GM23338 (cell line): Measurements from ENCODE around the gene WEE2. TPM values are rescaled to one million over a fixed set of nuclear protein-coding genes. Genes with fewer than 3 reads are reported as not detected.

Experiments
- ATAC-seq: fragments of 200-7000 bp; cut with Tn5 transposase; 3 replicates; pipeline ENCODE4 v1.9.1; 2020
- DNase-seq: peaks from one replicate; pipeline ENCODE4 v3.0.0-alpha.2; 2015; ENCODE audit warnings: low spot score
- H2AFZ ChIP-seq: fragments of 200-600 bp; sonication (generic); 2 replicates; pipeline ENCODE4 v1.8.0; 2016; ENCODE audit warnings: antibody characterized with exemption, mild to moderate bottlenecking, moderate library complexity
- H3F3A ChIP-seq: fragments of 200-600 bp; sonication (generic); replicated peaks from 2 replicates; pipeline ENCODE4 v1.8.0; 2017; ENCODE audit warnings: antibody characterized with exemption, mixed run types, low read depth
- H3K27ac ChIP-seq: fragments of 200-600 bp; sonication (generic); 2 replicates; pipeline ENCODE4 v1.6.1; 2016; ENCODE audit warnings: low read depth
- H3K27me3 ChIP-seq: fragments of 200-600 bp; sonication (generic); 2 replicates; pipeline ENCODE4 v1.8.0; 2016; ENCODE audit warnings: mild to moderate bottlenecking, mixed run types, moderate library complexity; ENCODE audit not compliant: insufficient read depth
- H3K36me3 ChIP-seq: fragments of 200-600 bp; sonication (generic); 2 replicates; pipeline ENCODE4 v1.8.0; 2016; ENCODE audit warnings: mild to moderate bottlenecking; ENCODE audit not compliant: insufficient read depth
- H3K4me1 ChIP-seq: fragments of 200-600 bp; sonication (generic); 2 replicates; pipeline ENCODE4 v1.8.0; 2016; ENCODE audit warnings: mild to moderate bottlenecking, moderate library complexity; ENCODE audit not compliant: insufficient read depth
- H3K4me2 ChIP-seq: fragments of 200-600 bp; sonication (generic); 2 replicates; pipeline ENCODE4 v1.7.1; 2017; ENCODE audit warnings: mixed run types
- H3K4me3 ChIP-seq: fragments of 200-600 bp; sonication (generic); 2 replicates; pipeline ENCODE4 v1.6.1; 2016; ENCODE audit warnings: mixed run types
- H3K79me2 ChIP-seq: fragments of 200-600 bp; sonication (generic); replicated peaks from 2 replicates; pipeline ENCODE4 v1.8.0; 2017; ENCODE audit warnings: mild to moderate bottlenecking; ENCODE audit not compliant: insufficient read depth
- H3K9me2 ChIP-seq: fragments of 200-600 bp; sonication (generic); 2 replicates; pipeline ENCODE4 v1.8.0; 2017; ENCODE audit not compliant: insufficient read depth
- H4K20me1 ChIP-seq: fragments of 200-600 bp; sonication (generic); replicated peaks from 2 replicates; pipeline ENCODE4 v1.8.0; 2017; ENCODE audit warnings: mild to moderate bottlenecking; ENCODE audit not compliant: insufficient read depth
- H3K27ac Mint-ChIP-seq: 2 replicates; pipeline ENCODE4 v1.8.0; 2020; ENCODE audit warnings: inconsistent platforms, mild to moderate bottlenecking, moderate library complexity, mixed read lengths
- H3K27me3 Mint-ChIP-seq: 3 replicates; pipeline ENCODE4 v1.8.0; 2022; ENCODE audit warnings: low read depth, mild to moderate bottlenecking, moderate library complexity, mixed read lengths, inconsistent platforms; ENCODE audit not compliant: insufficient read depth, poor library complexity
- H3K36me3 Mint-ChIP-seq: 3 replicates; pipeline ENCODE4 v1.8.0; 2021; ENCODE audit warnings: low read depth, mild to moderate bottlenecking, inconsistent platforms, moderate library complexity, mixed read lengths
- H3K4me1 Mint-ChIP-seq: 3 replicates; pipeline ENCODE4 v1.8.0; 2020; ENCODE audit warnings: mild to moderate bottlenecking, inconsistent platforms, mixed read lengths
- H3K4me3 Mint-ChIP-seq: 3 replicates; pipeline ENCODE4 v1.8.0; 2021; ENCODE audit warnings: moderate library complexity, mild to moderate bottlenecking, inconsistent platforms, mixed read lengths
- H3K9me3 Mint-ChIP-seq: 3 replicates; pipeline ENCODE4 v1.8.0; 2020; ENCODE audit warnings: moderate library complexity, mild to moderate bottlenecking, inconsistent platforms, mixed read lengths
- CREB1 ChIP-seq: fragments of 250-450 bp; sonication (Bioruptor Pico); IDR thresholded peaks from 2 replicates; pipeline ENCODE4 v1.5.0; 2020; ENCODE audit warnings: low read depth, mild to moderate bottlenecking, moderate library complexity
- EZH2 ChIP-seq: fragments of 200-600 bp; sonication (generic); IDR thresholded peaks from one replicate; pipeline ENCODE4 v1.8.0; 2017; ENCODE audit warnings: antibody characterized with exemption, mild to moderate bottlenecking, low read depth; ENCODE audit not compliant: unreplicated experiment
- EZH2phosphoT487 ChIP-seq: fragments of 200-600 bp; sonication (generic); IDR thresholded peaks from one replicate; pipeline ENCODE4 v1.8.1; 2018; ENCODE audit warnings: antibody characterized with exemption; ENCODE audit not compliant: unreplicated experiment
- JUNB ChIP-seq: IDR thresholded peaks from one replicate; pipeline ENCODE4 v1.6.1; 2016; ENCODE audit warnings: antibody characterized with exemption; ENCODE audit not compliant: unreplicated experiment
- NANOG ChIP-seq: IDR thresholded peaks from 2 replicates; pipeline ENCODE4 v1.6.1; 2016; ENCODE audit warnings: antibody characterized with exemption, borderline replicate concordance
- POLR2AphosphoS5 ChIP-seq: IDR thresholded peaks from 2 replicates; pipeline ENCODE4 v1.6.1; 2016; ENCODE audit warnings: antibody characterized with exemption, low read depth
- STAT1 ChIP-seq: IDR thresholded peaks from one replicate; pipeline ENCODE4 v1.6.1; 2016; ENCODE audit warnings: antibody characterized with exemption; ENCODE audit not compliant: unreplicated experiment
- ZNF114 ChIP-seq: fragments of 250-450 bp; sonication (Bioruptor Pico); IDR thresholded peaks from 2 replicates; pipeline ENCODE4 v1.5.0; 2020; ENCODE audit warnings: mild to moderate bottlenecking, moderate library complexity
- ZNF331 ChIP-seq: fragments of 250-450 bp; sonication (Bioruptor Pico); IDR thresholded peaks from 2 replicates; pipeline ENCODE4 v1.5.0; 2020; ENCODE audit warnings: low read depth, mild to moderate bottlenecking, moderate library complexity
- polyA plus RNA-seq: library from polyadenylated mRNA; unstranded; fragments of >200 nt; fragmentation: Nextera tagmentation; extraction: Ambion mirVana; gene quantifications from 2 replicates; pipeline ENCODE4 v1.2.1, GENCODE V29; 2016
- total RNA-seq: library from RNA; depleted of rRNA; stranded (reverse); fragments of >200 nt; shearing (Covaris generic); gene quantifications from 2 replicates; pipeline ENCODE4 v1.2.3, GENCODE V29; 2014
- TF ChIP-seq, protein P1 (sequence below): IDR thresholded peaks from one replicate; pipeline ENCODE4 v1.6.1; 2018; ENCODE audit warnings: antibody characterized with exemption; ENCODE audit not compliant: unreplicated experiment
- TF ChIP-seq, protein P2 (sequence below), 2 experiments: fragments of 200-600 bp in 1 of 2; sonication (generic) in 1 of 2; conservative IDR thresholded peaks; 2 replicates each; pipeline versions ENCODE4 v1.5.1 to v1.6.1; 2016 to 2017; ENCODE audit warnings: antibody characterized with exemption in 2 of 2, low read depth in 2 of 2, mild to moderate bottlenecking in 2 of 2, moderate library complexity in 1 of 2
- TF ChIP-seq, protein P3 (sequence below): fragments of 250-450 bp; sonication (Bioruptor Pico); IDR thresholded peaks from 2 replicates; pipeline ENCODE4 v1.5.0; 2020; ENCODE audit warnings: mild to moderate bottlenecking, moderate library complexity
- TF ChIP-seq, protein P4 (sequence below): IDR thresholded peaks from 2 replicates; pipeline ENCODE4 v1.6.1; 2016; ENCODE audit warnings: antibody characterized with exemption

WEE2 gene
- total and polyA plus RNA-seq, 2 experiments from 2014 or later, result not detected

DNA sequence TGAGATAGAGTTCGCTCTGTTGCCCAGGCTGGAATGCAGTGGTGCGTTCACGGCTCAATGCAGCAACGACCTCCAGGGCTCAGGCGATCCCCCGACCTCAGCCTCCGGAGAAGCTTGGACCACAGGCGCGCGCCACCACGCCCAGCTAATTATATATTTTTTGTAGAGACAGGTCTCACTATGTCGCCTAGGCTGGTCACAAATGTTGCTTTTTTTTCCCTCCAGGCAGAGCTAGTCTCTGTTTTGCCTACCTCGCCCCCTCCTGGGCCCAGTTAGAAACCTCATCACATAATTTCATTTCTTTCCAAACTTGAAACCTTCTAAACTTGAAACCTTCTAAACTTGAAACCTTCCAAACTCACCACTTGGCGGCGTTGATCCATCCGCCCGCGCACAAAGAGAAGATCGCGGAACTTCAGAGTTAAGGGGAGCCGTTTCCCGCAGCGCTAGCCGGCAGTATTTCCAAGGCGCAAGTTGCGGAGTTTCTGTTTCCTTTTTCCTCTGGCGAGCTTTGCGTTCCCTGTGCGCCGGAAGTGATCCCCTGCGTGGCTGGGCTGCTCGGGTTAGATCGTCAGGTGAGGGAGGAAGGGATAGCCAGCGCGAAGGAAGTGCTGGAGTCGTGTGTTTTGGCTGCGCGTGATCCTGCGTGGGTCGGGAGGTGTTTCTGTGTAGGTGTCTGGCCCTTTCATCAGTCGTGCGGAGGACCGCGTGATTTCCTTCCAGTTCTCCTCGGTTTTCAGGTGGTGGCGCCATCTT, 29.9 kb downstream of the WEE2 start, which contains the start of gene SSBP1:
Gene SSBP1 (plus strand): TSS at position 523 of the 756 bp plus-strand sequence. CDS start 809 bp downstream, outside the sequence.
- H4K20me1 ChIP-seq, result peaks cover 10% of the 10 kb centered on the region
- Mint-ChIP-seq H3K4me1 (peaks cover 17% of the 10 kb centered on the region), H3K4me3 (peak within 1 kb of the TSS; percentile 99), H3K27me3 (peaks cover 4% of the 10 kb centered on the region), H3K9me3 (no peaks in the 10 kb centered on the region), H3K27ac (peak within 1 kb of the TSS; percentile 99), H3K36me3 (peaks cover 39% of the 10 kb centered on the region)
- H3K27me3 ChIP-seq, result no peaks in the 10 kb centered on the region
- ATAC-seq, result peak; percentile 93
- peak within 1 kb of the TSS; percentile 73 for H2AFZ ChIP-seq
- no peaks in the 10 kb centered on the region for H3K9me2 ChIP-seq
- H3K4me3 ChIP-seq, result peak within 1 kb of the TSS; percentile 63
- H3K4me1 ChIP-seq, result peaks cover 8% of the 10 kb centered on the region
- peak within 1 kb of the TSS; percentile 90 for H3K27ac ChIP-seq
- TF ChIP-seq POLR2AphosphoS5 (peak; percentile 96), ZNF331 (peak; percentile 43; the same call in 1 of the 2 replicates), NANOG (peak; percentile 53; the same call in 1 of the 2 replicates), JUNB (no peak), STAT1 (peak; percentile 58), ZNF114 (peak; percentile 81), EZH2phosphoT487 (no peak), CREB1 (CRISPR knock-in tag) (peak; percentile 90), EZH2 (no peak)
- TF ChIP-seq, protein P1, sequence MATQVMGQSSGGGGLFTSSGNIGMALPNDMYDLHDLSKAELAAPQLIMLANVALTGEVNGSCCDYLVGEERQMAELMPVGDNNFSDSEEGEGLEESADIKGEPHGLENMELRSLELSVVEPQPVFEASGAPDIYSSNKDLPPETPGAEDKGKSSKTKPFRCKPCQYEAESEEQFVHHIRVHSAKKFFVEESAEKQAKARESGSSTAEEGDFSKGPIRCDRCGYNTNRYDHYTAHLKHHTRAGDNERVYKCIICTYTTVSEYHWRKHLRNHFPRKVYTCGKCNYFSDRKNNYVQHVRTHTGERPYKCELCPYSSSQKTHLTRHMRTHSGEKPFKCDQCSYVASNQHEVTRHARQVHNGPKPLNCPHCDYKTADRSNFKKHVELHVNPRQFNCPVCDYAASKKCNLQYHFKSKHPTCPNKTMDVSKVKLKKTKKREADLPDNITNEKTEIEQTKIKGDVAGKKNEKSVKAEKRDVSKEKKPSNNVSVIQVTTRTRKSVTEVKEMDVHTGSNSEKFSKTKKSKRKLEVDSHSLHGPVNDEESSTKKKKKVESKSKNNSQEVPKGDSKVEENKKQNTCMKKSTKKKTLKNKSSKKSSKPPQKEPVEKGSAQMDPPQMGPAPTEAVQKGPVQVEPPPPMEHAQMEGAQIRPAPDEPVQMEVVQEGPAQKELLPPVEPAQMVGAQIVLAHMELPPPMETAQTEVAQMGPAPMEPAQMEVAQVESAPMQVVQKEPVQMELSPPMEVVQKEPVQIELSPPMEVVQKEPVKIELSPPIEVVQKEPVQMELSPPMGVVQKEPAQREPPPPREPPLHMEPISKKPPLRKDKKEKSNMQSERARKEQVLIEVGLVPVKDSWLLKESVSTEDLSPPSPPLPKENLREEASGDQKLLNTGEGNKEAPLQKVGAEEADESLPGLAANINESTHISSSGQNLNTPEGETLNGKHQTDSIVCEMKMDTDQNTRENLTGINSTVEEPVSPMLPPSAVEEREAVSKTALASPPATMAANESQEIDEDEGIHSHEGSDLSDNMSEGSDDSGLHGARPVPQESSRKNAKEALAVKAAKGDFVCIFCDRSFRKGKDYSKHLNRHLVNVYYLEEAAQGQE, result no peak
- TF ChIP-seq, protein P2, sequence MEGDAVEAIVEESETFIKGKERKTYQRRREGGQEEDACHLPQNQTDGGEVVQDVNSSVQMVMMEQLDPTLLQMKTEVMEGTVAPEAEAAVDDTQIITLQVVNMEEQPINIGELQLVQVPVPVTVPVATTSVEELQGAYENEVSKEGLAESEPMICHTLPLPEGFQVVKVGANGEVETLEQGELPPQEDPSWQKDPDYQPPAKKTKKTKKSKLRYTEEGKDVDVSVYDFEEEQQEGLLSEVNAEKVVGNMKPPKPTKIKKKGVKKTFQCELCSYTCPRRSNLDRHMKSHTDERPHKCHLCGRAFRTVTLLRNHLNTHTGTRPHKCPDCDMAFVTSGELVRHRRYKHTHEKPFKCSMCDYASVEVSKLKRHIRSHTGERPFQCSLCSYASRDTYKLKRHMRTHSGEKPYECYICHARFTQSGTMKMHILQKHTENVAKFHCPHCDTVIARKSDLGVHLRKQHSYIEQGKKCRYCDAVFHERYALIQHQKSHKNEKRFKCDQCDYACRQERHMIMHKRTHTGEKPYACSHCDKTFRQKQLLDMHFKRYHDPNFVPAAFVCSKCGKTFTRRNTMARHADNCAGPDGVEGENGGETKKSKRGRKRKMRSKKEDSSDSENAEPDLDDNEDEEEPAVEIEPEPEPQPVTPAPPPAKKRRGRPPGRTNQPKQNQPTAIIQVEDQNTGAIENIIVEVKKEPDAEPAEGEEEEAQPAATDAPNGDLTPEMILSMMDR (conservative IDR thresholded peaks at IDR 0.05; ENCODE audit: low read depth in 2 of 2), result peak; percentile 68 to 77
- TF ChIP-seq, protein P3, sequence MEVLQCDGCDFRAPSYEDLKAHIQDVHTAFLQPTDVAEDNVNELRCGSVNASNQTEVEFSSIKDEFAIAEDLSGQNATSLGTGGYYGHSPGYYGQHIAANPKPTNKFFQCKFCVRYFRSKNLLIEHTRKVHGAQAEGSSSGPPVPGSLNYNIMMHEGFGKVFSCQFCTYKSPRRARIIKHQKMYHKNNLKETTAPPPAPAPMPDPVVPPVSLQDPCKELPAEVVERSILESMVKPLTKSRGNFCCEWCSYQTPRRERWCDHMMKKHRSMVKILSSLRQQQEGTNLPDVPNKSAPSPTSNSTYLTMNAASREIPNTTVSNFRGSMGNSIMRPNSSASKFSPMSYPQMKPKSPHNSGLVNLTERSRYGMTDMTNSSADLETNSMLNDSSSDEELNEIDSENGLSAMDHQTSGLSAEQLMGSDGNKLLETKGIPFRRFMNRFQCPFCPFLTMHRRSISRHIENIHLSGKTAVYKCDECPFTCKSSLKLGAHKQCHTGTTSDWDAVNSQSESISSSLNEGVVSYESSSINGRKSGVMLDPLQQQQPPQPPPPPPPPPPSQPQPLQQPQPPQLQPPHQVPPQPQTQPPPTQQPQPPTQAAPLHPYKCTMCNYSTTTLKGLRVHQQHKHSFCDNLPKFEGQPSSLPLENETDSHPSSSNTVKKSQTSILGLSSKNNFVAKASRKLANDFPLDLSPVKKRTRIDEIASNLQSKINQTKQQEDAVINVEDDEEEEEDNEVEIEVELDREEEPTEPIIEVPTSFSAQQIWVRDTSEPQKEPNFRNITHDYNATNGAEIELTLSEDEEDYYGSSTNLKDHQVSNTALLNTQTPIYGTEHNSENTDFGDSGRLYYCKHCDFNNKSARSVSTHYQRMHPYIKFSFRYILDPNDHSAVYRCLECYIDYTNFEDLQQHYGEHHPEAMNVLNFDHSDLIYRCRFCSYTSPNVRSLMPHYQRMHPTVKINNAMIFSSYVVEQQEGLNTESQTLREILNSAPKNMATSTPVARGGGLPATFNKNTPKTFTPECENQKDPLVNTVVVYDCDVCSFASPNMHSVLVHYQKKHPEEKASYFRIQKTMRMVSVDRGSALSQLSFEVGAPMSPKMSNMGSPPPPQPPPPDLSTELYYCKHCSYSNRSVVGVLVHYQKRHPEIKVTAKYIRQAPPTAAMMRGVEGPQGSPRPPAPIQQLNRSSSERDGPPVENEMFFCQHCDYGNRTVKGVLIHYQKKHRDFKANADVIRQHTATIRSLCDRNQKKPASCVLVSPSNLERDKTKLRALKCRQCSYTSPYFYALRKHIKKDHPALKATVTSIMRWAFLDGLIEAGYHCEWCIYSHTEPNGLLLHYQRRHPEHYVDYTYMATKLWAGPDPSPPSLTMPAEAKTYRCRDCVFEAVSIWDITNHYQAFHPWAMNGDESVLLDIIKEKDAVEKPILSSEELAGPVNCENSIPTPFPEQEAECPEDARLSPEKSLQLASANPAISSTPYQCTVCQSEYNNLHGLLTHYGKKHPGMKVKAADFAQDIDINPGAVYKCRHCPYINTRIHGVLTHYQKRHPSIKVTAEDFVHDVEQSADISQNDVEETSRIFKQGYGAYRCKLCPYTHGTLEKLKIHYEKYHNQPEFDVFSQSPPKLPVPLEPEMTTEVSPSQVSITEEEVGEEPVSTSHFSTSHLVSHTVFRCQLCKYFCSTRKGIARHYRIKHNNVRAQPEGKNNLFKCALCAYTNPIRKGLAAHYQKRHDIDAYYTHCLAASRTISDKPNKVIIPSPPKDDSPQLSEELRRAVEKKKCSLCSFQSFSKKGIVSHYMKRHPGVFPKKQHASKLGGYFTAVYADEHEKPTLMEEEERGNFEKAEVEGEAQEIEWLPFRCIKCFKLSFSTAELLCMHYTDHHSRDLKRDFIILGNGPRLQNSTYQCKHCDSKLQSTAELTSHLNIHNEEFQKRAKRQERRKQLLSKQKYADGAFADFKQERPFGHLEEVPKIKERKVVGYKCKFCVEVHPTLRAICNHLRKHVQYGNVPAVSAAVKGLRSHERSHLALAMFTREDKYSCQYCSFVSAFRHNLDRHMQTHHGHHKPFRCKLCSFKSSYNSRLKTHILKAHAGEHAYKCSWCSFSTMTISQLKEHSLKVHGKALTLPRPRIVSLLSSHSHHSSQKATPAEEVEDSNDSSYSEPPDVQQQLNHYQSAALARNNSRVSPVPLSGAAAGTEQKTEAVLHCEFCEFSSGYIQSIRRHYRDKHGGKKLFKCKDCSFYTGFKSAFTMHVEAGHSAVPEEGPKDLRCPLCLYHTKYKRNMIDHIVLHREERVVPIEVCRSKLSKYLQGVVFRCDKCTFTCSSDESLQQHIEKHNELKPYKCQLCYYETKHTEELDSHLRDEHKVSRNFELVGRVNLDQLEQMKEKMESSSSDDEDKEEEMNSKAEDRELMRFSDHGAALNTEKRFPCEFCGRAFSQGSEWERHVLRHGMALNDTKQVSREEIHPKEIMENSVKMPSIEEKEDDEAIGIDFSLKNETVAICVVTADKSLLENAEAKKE (CRISPR knock-in tag), result no peak
- TF ChIP-seq, protein P4, sequence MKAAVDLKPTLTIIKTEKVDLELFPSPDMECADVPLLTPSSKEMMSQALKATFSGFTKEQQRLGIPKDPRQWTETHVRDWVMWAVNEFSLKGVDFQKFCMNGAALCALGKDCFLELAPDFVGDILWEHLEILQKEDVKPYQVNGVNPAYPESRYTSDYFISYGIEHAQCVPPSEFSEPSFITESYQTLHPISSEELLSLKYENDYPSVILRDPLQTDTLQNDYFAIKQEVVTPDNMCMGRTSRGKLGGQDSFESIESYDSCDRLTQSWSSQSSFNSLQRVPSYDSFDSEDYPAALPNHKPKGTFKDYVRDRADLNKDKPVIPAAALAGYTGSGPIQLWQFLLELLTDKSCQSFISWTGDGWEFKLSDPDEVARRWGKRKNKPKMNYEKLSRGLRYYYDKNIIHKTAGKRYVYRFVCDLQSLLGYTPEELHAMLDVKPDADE, result peak; percentile 94
- peak; percentile 98 for DNase-seq
- 0 out of 2 replicates have a peak, but pooled peaks cover 3% of the 10 kb centered on the region for H3F3A ChIP-seq
- peaks cover 34% of the 10 kb centered on the region for H3K36me3 ChIP-seq
- H3K4me2 ChIP-seq, result peak within 1 kb of the TSS; percentile 81
- peaks cover 38% of the 10 kb centered on the region for H3K79me2 ChIP-seq
